GM18951 (cell line): Measurements from ENCODE around the gene ITGB5.

Source experiments
- POLR2A ChIP-seq: IDR thresholded peaks from 4 replicates; pipeline ENCODE4 v1.6.1; 2011; ENCODE audit warnings: mild to moderate bottlenecking; ENCODE audit not compliant: insufficient read length, insufficient read depth; ENCODE audit errors: extremely low read depth
- in situ Hi-C: fragments of 300-500 bp; cut with MboI; formaldehyde crosslinking; loops from one replicate; pipeline ENCODE4 v1.12.0; 2022; ENCODE audit warnings: low sequenced_read_pairs, mixed read lengths, inconsistent platforms; ENCODE audit not compliant: unreplicated experiment

ITGB5 gene

GRCh38 chr3:124846189-124846588, 41.0 kb downstream of the ITGB5 start:
- TF ChIP-seq POLR2A = no peak
- in situ Hi-C loops = no loop called here

GRCh38 chr3:124845406-124845805, 41.8 kb downstream of the ITGB5 start:
- no peak for TF ChIP-seq POLR2A
- in situ Hi-C loops = no loop called here

- in situ Hi-C loops = no loop called here
- TF ChIP-seq POLR2A = no peak
Measured at GRCh38 chr3:124843506-124844177, 43.5 kb downstream of the ITGB5 start.

- TF ChIP-seq POLR2A = no peak
Measured at GRCh38 chr3:124843047-124843446, 44.1 kb downstream of the ITGB5 start.

GRCh38 chr3:124841517-124841916, 45.6 kb downstream of the ITGB5 start:
- no peak for TF ChIP-seq POLR2A
- in situ Hi-C loops = no loop called here

More at GRCh38 chr3:124843047-124843446, 44.1 kb downstream of the ITGB5 start:
- in situ Hi-C loops = no loop called here

GRCh38 chr3:124840331-124840730, 46.8 kb downstream of the ITGB5 start:
- no peak for TF ChIP-seq POLR2A
- in situ Hi-C loops = no loop called here

- in situ Hi-C loops = no loop called here
- no peak for TF ChIP-seq POLR2A
Measured at GRCh38 chr3:124839896-124840295, 47.3 kb downstream of the ITGB5 start.

- in situ Hi-C loops = no loop called here
- TF ChIP-seq POLR2A = no peak
Measured at GRCh38 chr3:124838963-124839362, 48.2 kb downstream of the ITGB5 start.

GRCh38 chr3:124837730-124838186, 49.4 kb downstream of the ITGB5 start:
- in situ Hi-C loops = no loop called here
- TF ChIP-seq POLR2A = no peak

- TF ChIP-seq POLR2A = no peak
- in situ Hi-C loops = no loop called here
Measured at GRCh38 chr3:124837065-124837464, 50.1 kb downstream of the ITGB5 start.

GRCh38 chr3:124836448-124836847, 50.7 kb downstream of the ITGB5 start:
- in situ Hi-C loops = no loop called here
- TF ChIP-seq POLR2A = no peak

GRCh38 chr3:124834723-124835718, 52.1 kb downstream of the ITGB5 start:
- in situ Hi-C loops = no loop called here
- no peak for TF ChIP-seq POLR2A

- in situ Hi-C loops = no loop called here
- TF ChIP-seq POLR2A = no peak
Measured at GRCh38 chr3:124833710-124834332, 53.3 kb downstream of the ITGB5 start.
